Measurements from ENCODE around the gene CD274.
"Not testable (repeated sequence)": the region's sequence is repeated elsewhere in the genome, so short reads cannot be mapped to it uniquely, and the experiment has no call there.

The CD274 gene

GRCh38 chr9:5438301-5439162, 11.8 kb upstream of the CD274 start:
- peak; percentile 52 for DNase-seq (ENCODE audit: low spot score)

GRCh38 chr9:5440426-5440825, 9.9 kb upstream of the CD274 start:
- DNase-seq (ENCODE audit: low spot score) = no peak

DNA sequence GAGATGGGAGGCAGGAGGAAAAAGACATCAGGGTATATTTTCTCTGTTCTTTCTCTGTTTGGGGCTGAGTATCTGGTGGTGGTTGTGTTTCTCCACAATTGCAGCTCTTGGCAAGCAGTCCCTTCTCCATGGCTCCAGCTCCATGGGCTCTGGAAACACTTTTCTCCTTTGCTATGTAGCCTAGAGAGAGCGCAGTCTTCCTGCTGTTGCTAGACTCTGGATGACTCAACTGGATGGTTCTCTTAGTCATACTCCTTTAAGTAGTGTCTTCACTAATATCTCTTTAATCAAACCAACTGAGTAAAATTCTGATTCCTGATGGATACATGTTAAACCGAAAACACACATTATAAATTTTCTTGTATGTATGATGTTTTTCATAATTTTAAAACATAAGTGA, 9.3 kb upstream of the CD274 start:
- no peak for DNase-seq (ENCODE audit: low spot score)

DNA sequence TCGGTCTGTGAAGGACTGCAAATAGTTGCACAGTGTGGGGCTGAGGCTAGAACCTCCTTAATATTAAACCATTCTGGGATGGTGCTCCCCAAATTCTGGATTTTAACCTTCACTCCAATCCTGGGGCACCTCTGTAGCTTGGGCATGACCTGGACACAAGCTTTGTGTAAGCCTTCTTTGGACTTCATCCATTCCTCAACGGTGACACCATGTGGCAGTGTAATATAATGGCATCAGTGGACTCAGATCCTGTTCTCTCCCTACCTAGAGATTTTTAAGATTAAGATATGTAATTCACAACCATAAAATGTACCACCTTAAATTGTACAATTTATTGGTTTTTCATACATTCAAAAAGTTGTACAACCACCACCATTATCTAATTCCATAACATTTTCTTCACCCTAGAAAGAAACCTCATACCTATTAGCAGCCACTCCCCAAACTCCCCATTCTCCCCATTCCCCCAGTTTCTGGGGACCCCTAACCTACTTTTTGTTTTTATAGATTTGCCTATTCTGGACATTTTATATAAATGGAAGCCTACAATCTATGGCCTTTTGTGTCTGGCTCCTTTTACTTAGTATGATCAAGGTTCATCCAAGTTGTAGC, 7.8 kb upstream of the CD274 start:
- peak; percentile 48 for DNase-seq (ENCODE audit: low spot score)

DNA sequence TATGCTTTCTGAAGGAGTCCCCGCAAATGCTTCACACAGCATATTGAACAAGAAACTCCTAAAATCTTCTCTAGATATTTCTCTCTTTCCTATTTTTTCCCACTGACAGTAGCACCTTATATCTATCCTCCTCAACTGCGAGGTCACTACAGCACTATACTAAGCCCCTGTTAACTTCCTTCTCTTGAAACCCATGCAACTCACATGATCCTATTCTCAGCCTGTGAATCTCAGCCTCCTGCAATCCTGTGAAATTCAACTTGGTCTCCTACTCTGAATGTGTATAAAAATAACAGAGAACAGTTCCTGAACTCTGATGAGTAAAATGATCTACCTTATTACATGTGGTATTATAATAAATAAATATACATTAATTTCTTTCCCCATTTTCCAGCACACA, 6.5 kb upstream of the CD274 start:
- no peak for DNase-seq (ENCODE audit: low spot score)

- DNase-seq (ENCODE audit: low spot score) = not testable (repeated sequence)
Measured at GRCh38 chr9:5445096-5445495, 5.2 kb upstream of the CD274 start.

DNA sequence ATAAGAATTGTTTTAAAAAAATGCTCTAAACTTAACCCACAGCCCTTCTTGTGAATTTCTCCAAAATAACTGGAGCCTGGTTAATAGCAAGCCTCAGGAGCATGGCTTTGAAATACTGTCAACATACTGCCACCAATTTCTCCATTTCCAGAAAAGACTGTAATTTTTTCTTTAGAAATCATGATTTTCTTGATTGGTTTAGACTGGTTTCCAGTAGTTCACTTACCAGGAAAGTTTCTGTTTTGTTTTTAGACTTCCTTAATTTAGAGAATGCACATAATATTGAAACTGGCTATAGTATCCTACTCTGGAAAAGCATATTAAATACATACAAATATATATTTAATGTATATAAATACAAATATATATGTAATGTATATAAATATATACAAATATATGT, 4.5 kb upstream of the CD274 start:
- no peak for DNase-seq (ENCODE audit: low spot score)

DNA sequence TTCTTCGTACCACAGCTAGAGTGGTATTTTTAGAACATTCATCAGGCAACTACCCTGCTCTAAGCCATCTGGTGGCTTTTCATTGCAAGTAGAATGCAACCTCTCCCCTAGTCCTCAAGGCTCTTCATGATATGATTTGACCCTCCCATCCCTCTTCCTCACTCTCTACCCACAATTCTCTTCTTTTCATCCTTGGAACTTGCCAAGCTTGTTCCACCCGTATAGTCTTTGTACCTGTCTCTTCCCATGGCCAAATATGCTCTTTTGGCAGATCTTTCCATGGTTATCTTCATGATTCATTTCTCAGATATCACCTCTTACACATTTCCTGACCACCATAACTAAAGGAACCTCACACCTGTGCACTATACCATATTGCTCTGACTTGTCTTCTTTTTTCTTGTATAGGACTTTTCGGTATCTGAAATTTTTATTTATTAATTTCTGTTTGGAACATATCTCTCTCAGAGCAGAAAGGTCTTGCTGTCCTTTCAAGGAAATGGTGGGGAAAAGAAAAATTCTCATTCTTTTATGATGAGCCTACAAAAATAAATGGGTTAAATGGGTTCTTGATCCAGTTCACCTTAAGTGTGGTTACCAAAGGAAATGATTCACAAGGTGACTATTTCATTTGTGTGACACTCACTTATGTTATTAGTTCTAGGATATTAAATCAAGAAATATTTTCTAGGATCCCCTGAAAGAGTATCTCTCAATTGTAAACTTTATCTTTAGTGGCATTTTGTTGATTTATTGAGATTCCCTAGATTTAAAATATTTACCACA, 3.7 kb upstream of the CD274 start:
- no peak for DNase-seq (ENCODE audit: low spot score)

- DNase-seq (ENCODE audit: low spot score) = no peak
Measured at GRCh38 chr9:5447337-5447736, 3.0 kb upstream of the CD274 start.

- no peak for DNase-seq (ENCODE audit: low spot score)
Measured at GRCh38 chr9:5448016-5448415, 2.3 kb upstream of the CD274 start.

DNA sequence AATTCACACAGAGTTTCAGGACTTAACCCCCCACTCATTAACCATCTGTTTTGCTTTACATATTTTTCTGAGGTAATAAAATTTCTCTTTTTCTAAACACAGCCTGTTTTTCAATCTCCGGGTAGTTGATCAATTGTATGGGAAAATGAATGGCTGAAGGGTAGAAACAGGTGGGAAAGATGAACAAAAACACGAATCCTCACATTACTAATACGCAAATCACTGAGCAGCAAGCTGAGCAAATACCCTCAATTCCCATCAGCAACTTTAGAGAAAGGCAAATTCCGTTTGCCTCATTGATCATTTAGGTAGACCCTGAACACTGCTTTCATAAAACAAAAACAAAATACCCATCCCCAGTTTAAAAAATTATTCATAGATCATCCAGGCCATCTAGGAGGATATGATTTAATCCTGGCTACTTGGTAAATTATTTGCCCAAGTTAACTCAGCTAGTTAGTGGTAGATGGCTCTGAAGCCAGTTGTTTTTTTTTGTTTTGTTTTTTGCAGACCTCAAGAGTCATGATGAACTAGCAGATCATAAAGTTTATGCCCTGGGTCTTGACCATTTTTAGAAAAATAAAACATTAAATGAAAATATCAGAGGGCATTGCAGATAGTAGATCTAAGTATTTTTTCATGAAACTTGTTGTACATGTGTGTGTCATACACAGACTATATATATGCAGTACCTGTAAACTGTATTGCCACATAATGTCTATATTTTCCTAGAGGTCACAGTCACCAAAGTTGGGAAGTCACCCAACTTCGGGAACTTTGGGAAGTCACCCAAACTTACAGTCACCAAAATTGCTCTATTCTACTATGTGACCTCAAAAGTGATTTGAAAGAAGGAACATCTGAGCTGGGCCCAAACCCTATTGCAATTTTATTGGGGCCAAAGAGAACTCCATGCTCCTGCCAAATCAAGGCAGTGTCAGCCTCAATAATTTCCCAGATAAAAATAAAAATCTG, 1.6 kb upstream of the CD274 start:
- no peak for DNase-seq (ENCODE audit: low spot score)

DNA sequence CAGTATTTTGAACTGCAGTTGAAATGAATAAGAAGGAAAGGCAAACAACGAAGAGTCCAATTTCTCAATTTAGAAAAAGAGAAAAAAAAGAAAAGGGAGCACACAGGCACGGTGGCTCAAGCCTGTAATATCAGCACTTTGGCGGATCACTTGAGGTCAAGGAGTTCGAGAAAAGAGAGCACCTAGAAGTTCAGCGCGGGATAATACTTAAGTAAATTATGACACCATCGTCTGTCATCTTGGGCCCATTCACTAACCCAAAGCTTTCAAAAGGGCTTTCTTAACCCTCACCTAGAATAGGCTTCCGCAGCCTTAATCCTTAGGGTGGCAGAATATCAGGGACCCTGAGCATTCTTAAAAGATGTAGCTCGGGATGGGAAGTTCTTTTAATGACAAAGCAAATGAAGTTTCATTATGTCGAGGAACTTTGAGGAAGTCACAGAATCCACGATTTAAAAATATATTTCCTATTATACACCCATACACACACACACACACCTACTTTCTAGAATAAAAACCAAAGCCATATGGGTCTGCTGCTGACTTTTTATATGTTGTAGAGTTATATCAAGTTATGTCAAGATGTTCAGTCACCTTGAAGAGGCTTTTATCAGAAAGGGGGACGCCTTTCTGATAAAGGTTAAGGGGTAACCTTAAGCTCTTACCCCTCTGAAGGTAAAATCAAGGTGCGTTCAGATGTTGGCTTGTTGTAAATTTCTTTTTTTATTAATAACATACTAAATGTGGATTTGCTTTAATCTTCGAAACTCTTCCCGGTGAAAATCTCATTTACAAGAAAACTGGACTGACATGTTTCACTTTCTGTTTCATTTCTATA, 602 bp upstream of the CD274 start:
- no peak for DNase-seq (ENCODE audit: low spot score)

GRCh38 chr9:5452286-5452609, 1.9 kb downstream of the CD274 start:
- DNase-seq (ENCODE audit: low spot score) = no peak

DNA sequence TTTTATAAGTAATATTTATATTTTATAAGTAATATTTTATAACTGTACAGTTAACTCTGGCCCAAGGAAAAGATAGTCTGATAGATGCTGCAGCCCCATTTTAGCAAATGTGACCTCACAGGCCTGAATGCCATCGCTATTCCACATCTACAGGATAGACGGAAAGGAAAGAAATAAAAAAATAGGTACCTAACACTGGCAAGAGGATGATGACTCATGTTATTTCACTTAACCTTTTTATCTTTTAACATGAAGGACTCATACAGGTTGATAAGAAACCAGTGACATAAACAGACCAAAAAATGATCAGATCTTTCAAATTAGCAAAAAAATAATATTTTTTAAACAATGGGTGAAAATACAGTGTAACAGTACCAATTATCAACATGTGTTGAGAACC, 2.7 kb downstream of the CD274 start:
- peak; percentile 31 for DNase-seq (ENCODE audit: low spot score)

DNA sequence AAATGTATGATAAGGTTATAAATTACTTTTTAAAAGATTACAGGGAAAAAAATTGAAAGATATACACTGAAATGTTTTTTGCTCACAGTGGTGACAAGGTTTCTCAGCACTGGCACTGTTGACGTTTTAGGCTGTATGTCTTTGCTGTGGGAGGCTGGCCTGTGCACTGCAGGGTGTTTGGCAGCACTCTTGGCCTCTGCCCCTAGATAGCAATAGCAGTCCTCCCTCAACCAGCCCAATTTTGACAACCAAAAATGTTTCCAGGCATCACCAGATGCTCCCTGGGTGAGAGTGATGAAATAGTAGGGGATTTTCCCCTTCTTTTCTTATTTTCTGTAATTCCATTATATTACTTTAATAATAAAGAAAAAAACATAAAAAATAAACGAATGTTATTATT, 3.3 kb downstream of the CD274 start:
- DNase-seq (ENCODE audit: low spot score) = no peak

GRCh38 chr9:5455181-5455580, 4.8 kb downstream of the CD274 start:
- DNase-seq (ENCODE audit: low spot score) = peak; percentile 47

GRCh38 chr9:5459289-5459829, 9.0 kb downstream of the CD274 start:
- DNase-seq (ENCODE audit: low spot score) = peak; percentile 31

DNA sequence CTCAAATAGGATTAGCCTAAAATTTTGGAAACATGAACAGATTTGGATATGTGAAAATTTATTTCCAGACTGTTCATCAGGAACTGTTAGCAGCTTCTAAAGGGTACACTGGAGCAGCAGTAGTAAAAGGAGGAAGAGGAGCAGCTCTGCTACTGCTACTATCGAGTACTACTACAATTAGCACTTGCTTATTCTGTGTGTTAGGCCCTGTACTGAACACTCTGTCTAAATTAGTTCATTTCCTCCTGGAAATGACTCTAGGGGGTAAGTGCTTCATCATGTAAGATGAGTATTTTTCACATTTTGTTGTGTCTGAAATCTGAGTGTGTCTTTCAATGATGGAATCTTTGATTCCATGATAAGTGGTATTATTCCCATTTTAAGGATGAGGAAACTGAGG, 9.8 kb downstream of the CD274 start:
- no peak for DNase-seq (ENCODE audit: low spot score)

GRCh38 chr9:5464831-5465330, 14.5 kb downstream of the CD274 start:
- not testable (repeated sequence) for DNase-seq (ENCODE audit: low spot score)

DNA sequence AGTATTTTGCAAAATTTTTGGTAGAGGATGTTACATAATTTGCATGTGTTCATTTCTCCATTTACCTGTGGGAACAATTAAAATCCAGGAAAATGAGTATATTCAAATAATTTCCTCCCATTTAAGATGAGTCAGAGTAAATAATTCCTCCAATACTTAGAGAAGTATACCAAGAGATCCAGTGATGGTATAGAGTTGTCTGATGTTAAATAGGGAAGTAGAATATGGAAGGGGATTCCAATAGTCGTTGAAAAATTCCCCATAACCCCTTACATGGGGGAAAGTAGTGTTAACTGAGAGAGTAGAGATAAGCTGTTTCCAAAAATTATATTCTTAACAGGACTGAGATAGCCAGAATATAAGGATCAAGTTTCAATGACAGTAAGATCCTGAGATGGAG, 15.7 kb downstream of the CD274 start:
- DNase-seq (ENCODE audit: low spot score) = no peak
